Astrocyte of the spinal cord (primary cell): ENCODE data around the gene MIS18A.

Source experiments
- DNase-seq: peaks from one replicate; pipeline ENCODE4 v3.0.0; 2011; ENCODE audit warnings: low read depth, low spot score
- H3K4me3 ChIP-seq: 2 replicates; pipeline ENCODE4 v1.5.1; 2011; ENCODE audit warnings: low read depth, mild to moderate bottlenecking, low read length, moderate library complexity
- CTCF ChIP-seq: IDR thresholded peaks from 2 replicates; pipeline ENCODE4 v1.5.1; 2012; ENCODE audit warnings: low read depth, mild to moderate bottlenecking, low read length, inconsistent platforms
- in situ Hi-C: cut with HindIII; loops from 2 replicates; pipeline ENCODE4 v1.10.0; 2017; ENCODE audit warnings: low sequenced_read_pairs

The MIS18A gene

GRCh38 chr21:32307706-32308105, 28.9 kb upstream of the MIS18A start:
- H3K4me3 ChIP-seq = no peak overlapping the region
- no peak for TF ChIP-seq CTCF
- DNase-seq = peak; percentile 17
- in situ Hi-C loops = no loop called here

- TF ChIP-seq CTCF = peak; percentile 43
- DNase-seq = peak; percentile 7
- in situ Hi-C loops = no loop called here
- no peak overlapping the region for H3K4me3 ChIP-seq
Measured at GRCh38 chr21:32306021-32306780, 27.4 kb upstream of the MIS18A start.

GRCh38 chr21:32304998-32305397, 26.1 kb upstream of the MIS18A start:
- TF ChIP-seq CTCF = no peak
- no peak for DNase-seq
- in situ Hi-C loops = no loop called here
- H3K4me3 ChIP-seq = no peak overlapping the region

GRCh38 chr21:32303385-32303784, 24.5 kb upstream of the MIS18A start:
- in situ Hi-C loops = no loop called here
- TF ChIP-seq CTCF = no peak
- no peak overlapping the region for H3K4me3 ChIP-seq
- DNase-seq = no peak

- no peak for TF ChIP-seq CTCF
- DNase-seq = no peak
- in situ Hi-C loops = no loop called here
- H3K4me3 ChIP-seq = no peak overlapping the region
Measured at GRCh38 chr21:32302560-32302959, 23.7 kb upstream of the MIS18A start.

- in situ Hi-C loops = no loop called here
Measured at GRCh38 chr21:32301596-32301995, 22.7 kb upstream of the MIS18A start.

More at GRCh38 chr21:32301596-32301995, 22.7 kb upstream of the MIS18A start:
- no peak for TF ChIP-seq CTCF
- H3K4me3 ChIP-seq = no peak overlapping the region
- no peak for DNase-seq
